Measurements from ENCODE around the gene TPRN. TPM values are rescaled to one million over a fixed set of nuclear protein-coding genes. Genes with fewer than 3 reads are reported as not detected.
"Not testable (repeated sequence)": the region's sequence is repeated elsewhere in the genome, so short reads cannot be mapped to it uniquely, and the experiment has no call there.

TPRN gene
- total and polyA plus RNA-seq, 8 donors, result 48.7 to 110 (median 67.2) TPM

GRCh38 chr9:137242269-137243203 lies 42.0 kb upstream of the TPRN start:
- Histone ChIP-seq H3K36me3 (peaks cover 7 to 11% (median 8%) of the 10 kb centered on the region in 3 donors), H3K4me1 (peaks cover 3 to 26% (median 18%) of the 10 kb centered on the region in 3 donors), H3K4me3 (peak overlapping the region; percentile 57 to 97 (median 93)), H3K9me3 (no peaks in the 10 kb centered on the region), H3K27ac (peak overlapping the region; percentile 76 to 91 (median 82)), H3K27me3 (no peaks in the 10 kb centered on the region)
- no peak for FAIRE-seq
- no peak for ATAC-seq
- no peak for TF ChIP-seq CTCF (IDR thresholded peaks at IDR 0.05)
- DNase-seq, result peak in 3 of 6 donors; percentile 53 to 80 (median 64)
- intact Hi-C loops (cut with DNase I), result no loop called here
- WGBS, 2 donors, result 25 to 27% methylated on average over 36 of the region's 36 CpGs

- H3K27ac ChIP-seq, result peak overlapping the region; percentile 76 to 91 (median 82)
- intact Hi-C loops (cut with DNase I), result no loop called here
- DNase-seq (peak; percentile 80 to 92 (median 86)), FAIRE-seq (no peak), ATAC-seq (peak; percentile 22 to 55 (median 36))
- WGBS, 2 donors, result 1% methylated on average over 47 to 83 of the region's 83 CpGs
- H3K4me1 ChIP-seq, result peaks cover 9 to 32% (median 22%) of the 10 kb centered on the region in 3 donors
- H3K9me3 ChIP-seq, result no peaks in the 10 kb centered on the region
- no peaks in the 10 kb centered on the region for H3K27me3 ChIP-seq
- H3K36me3 ChIP-seq, result peaks cover 7 to 11% (median 8%) of the 10 kb centered on the region in 3 donors
- TF ChIP-seq CTCF (IDR thresholded peaks at IDR 0.05), result no peak
- peak overlapping the region; percentile 57 to 97 (median 93) for H3K4me3 ChIP-seq
Measured at GRCh38 chr9:137241490-137242268, 41.1 kb upstream of the TPRN start.

- Histone ChIP-seq H3K36me3 (peaks cover 7 to 11% (median 8%) of the 10 kb centered on the region in 3 donors), H3K9me3 (no peaks in the 10 kb centered on the region), H3K4me1 (peaks cover 10 to 32% (median 23%) of the 10 kb centered on the region in 3 donors), H3K4me3 (peak within 1 kb of the TSS; percentile 61 to 97 (median 93)), H3K27ac (peak within 1 kb of the TSS; percentile 95 to 96 (median 96)), H3K27me3 (no peaks in the 10 kb centered on the region)
- FAIRE-seq (peak; percentile 97), DNase-seq (peak; percentile 98 to 100 (median 100)), ATAC-seq (peak; percentile 72 to 85 (median 78))
- TF ChIP-seq CTCF (IDR thresholded peaks at IDR 0.05), result no peak
- intact Hi-C loops (cut with DNase I), result no loop called here
- WGBS, 2 donors, result 0 to 1% methylated on average over 41 to 67 of the region's 67 CpGs
Measured at GRCh38 chr9:137240841-137241489, 40.4 kb upstream of the TPRN start, which contains the start of gene TUBB4B. Gene TUBB4B (plus strand): TSS chr9:137241287. CDS start chr9:137241361, 74 bp downstream.

- ATAC-seq, result peak; percentile 22 to 43 (median 36)
- intact Hi-C loops (cut with DNase I), result no loop called here
- Histone ChIP-seq H3K4me3 (peak overlapping the region; percentile 61 to 90 (median 72)), H3K27ac (peak overlapping the region; percentile 95 to 96 (median 96)), H3K9me3 (no peaks in the 10 kb centered on the region), H3K27me3 (no peaks in the 10 kb centered on the region), H3K36me3 (peaks cover 7 to 11% (median 8%) of the 10 kb centered on the region in 3 donors), H3K4me1 (peaks cover 10 to 32% (median 23%) of the 10 kb centered on the region in 3 donors)
- whole genome bisulfite sequencing, 2 donors, result 0 to 1% methylated on average over 51 to 58 of the region's 58 CpGs
- TF ChIP-seq CTCF (IDR thresholded peaks at IDR 0.05), result no peak
- DNase-seq, result peak in 5 of 6 donors; percentile 73 to 91 (median 81)
- FAIRE-seq, result no peak
Measured at GRCh38 chr9:137240318-137240840, 39.8 kb upstream of the TPRN start.

GRCh38 chr9:137239541-137240200 lies 39.1 kb upstream of the TPRN start:
- not testable (repeated sequence) for ATAC-seq, FAIRE-seq, DNase-seq, H3K27me3 ChIP-seq, H3K9me3 ChIP-seq
- Histone ChIP-seq H3K36me3 (peaks cover 7 to 11% (median 8%) of the 10 kb centered on the region in 3 donors), H3K27ac (peak overlapping the region; percentile 95 to 96 (median 96)), H3K4me1 (peaks cover 10 to 32% (median 23%) of the 10 kb centered on the region in 3 donors), H3K4me3 (peak overlapping the region; percentile 61 to 90 (median 72))
- intact Hi-C loops (cut with DNase I), result loop anchor here in 2 of 3 donors (5.0 to 10.0 kb wide), 2 partner anchors 47 to 125 kb away; partner anchors contain the start of gene DPP7 (in 1 of the 2)
- WGBS, 2 donors, result 51 to 56% methylated on average over 26 to 27 of the region's 27 CpGs
